HEK293T (cell line): Measurements from ENCODE around the gene ROR1.

ENCODE experiments used
- ARNT ChIP-seq: fragments of 450-650 bp; IDR thresholded peaks from 2 replicates; pipeline ENCODE4 v1.6.1; 2017; ENCODE audit warnings: mild to moderate bottlenecking
- ELF4 ChIP-seq: fragments of 450-650 bp; IDR thresholded peaks from 2 replicates; pipeline ENCODE4 v1.6.1; 2017; ENCODE audit warnings: antibody characterized with exemption
- FOXA1 ChIP-seq: fragments of 450-650 bp; IDR thresholded peaks from 2 replicates; pipeline ENCODE4 v1.6.1; 2016; ENCODE audit warnings: mild to moderate bottlenecking
- FOXK2 ChIP-seq: fragments of 450-650 bp; IDR thresholded peaks from 2 replicates; pipeline ENCODE4 v1.6.1; 2016; ENCODE audit warnings: mild to moderate bottlenecking
- FOXM1 ChIP-seq: fragments of 450-650 bp; IDR thresholded peaks from 2 replicates; pipeline ENCODE4 v1.6.1; 2017; ENCODE audit warnings: mild to moderate bottlenecking, borderline replicate concordance
- HDGF ChIP-seq: fragments of 450-650 bp; IDR thresholded peaks from 2 replicates; pipeline ENCODE4 v1.6.1; 2017; ENCODE audit warnings: antibody characterized with exemption, borderline replicate concordance
- L3MBTL2 ChIP-seq: fragments of 450-650 bp; conservative IDR thresholded peaks from 2 replicates; pipeline ENCODE4 v1.6.1; 2016; ENCODE audit warnings: mild to moderate bottlenecking
- NFRKB ChIP-seq: fragments of 450-650 bp; IDR thresholded peaks from 2 replicates; pipeline ENCODE4 v1.6.1; 2016; ENCODE audit warnings: mild to moderate bottlenecking, moderate library complexity
- SP1 ChIP-seq: fragments of 450-650 bp; IDR thresholded peaks from 2 replicates; pipeline ENCODE4 v1.6.1; 2017
- SUZ12 ChIP-seq: fragments of 450-650 bp; IDR thresholded peaks from 2 replicates; pipeline ENCODE4 v1.6.1; 2016; ENCODE audit warnings: mild to moderate bottlenecking
- ZNF384 ChIP-seq: fragments of 450-650 bp; IDR thresholded peaks from 2 replicates; pipeline ENCODE4 v1.6.1; 2016
- TF ChIP-seq, protein P1 (sequence below): fragments of 450-650 bp; IDR thresholded peaks from 2 replicates; pipeline ENCODE4 v1.6.1; 2016

DNA sequence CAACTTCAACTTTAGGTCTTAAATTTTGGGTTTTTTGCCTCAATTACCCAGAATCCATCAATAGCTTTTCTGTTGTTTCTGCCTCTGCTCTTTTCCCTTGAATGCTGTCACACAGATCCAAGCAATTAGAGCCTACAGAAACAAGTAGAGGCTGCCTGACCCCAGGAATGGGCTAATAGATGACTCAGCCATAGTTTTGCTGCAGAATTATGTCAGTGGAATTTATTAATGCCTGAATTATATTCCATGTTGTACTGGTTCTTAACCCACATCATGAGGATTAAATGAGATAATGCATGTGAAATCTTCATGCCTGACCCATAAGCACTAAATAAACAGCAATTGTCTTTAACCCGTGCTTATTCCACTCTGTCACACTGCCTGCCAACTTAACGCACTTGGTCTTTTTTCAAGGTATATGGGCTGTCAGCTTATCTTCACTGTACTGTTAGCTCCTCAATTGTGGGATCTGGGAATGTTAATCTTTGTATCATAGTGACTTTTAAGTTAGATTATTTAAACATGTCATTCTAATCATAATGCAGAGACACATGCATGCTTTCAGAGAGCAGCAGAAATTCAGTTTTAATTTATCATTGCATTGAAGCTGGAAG, 213.3 kb downstream of the ROR1 start:
- TF ChIP-seq HDGF (no peak), ARNT (no peak), SP1 (no peak), L3MBTL2 (no peak), NFRKB (no peak), SUZ12 (no peak), ELF4 (no peak), FOXA1 (no peak), ZNF384 (no peak), FOXM1 (no peak), FOXK2 (no peak)
- TF ChIP-seq, protein P1, sequence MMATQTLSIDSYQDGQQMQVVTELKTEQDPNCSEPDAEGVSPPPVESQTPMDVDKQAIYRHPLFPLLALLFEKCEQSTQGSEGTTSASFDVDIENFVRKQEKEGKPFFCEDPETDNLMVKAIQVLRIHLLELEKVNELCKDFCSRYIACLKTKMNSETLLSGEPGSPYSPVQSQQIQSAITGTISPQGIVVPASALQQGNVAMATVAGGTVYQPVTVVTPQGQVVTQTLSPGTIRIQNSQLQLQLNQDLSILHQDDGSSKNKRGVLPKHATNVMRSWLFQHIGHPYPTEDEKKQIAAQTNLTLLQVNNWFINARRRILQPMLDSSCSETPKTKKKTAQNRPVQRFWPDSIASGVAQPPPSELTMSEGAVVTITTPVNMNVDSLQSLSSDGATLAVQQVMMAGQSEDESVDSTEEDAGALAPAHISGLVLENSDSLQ: no peak
